Measurements from ENCODE around the gene IL17RE.

DNA sequence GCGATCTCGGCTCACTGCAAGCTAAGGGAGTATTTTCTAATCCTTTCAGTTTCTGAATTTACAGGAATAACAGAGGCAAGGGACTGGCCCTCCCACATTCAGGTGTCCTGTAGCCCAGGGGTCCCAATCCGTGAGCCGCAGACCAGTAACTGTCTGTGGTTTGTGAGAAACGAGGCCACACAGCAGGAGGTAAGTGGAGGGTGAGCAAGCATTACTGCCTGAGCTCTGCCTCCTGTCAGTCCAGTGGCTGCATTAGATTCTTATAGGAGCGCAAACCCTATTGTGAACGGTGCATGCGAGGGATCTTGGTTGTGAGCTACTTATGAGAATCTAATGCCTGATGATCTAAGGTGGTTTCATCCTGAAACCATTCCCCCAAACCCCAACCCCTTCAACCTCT is 9.2 kb downstream of the IL17RE start:
- TF ChIP-seq CTCF (optimal IDR thresholded peaks at IDR 0.05 in 1 of 3, IDR thresholded peaks at IDR 0.05 in 1 of 3, conservative IDR thresholded peaks at IDR 0.05 in 1 of 3; ENCODE audit: extremely low read depth in 1 of 3, insufficient read depth in 2 of 3, low read length in 3 of 3) (no peak), EZH2 (IDR thresholded peaks at IDR 0.05; ENCODE audit: low read length) (no peak)

Data from keratinocyte (primary cell).